WERI-Rb-1 (cell line): Measurements from ENCODE around the gene SERTAD1.

Experiments used
- DNase-seq: peaks from one replicate; pipeline ENCODE4 v3.0.0-alpha.2; 2020
- H3K27ac ChIP-seq: fragments of 250-450 bp; sonication (Bioruptor Pico); 2 replicates; pipeline ENCODE4 v1.5.1; 2020; ENCODE audit warnings: mild to moderate bottlenecking, moderate library complexity
- H3K27me3 ChIP-seq: fragments of 250-450 bp; sonication (Bioruptor Pico); 2 replicates; pipeline ENCODE4 v1.5.1; 2021; ENCODE audit warnings: mild to moderate bottlenecking, low read depth, moderate library complexity; ENCODE audit not compliant: insufficient read depth, severe bottlenecking
- H3K36me3 ChIP-seq: fragments of 250-450 bp; sonication (Bioruptor Pico); 2 replicates; pipeline ENCODE4 v1.5.1; 2020; ENCODE audit warnings: mild to moderate bottlenecking, moderate library complexity
- H3K4me3 ChIP-seq: 2 replicates; pipeline ENCODE4 v1.5.1; 2011; ENCODE audit warnings: low read depth, mild to moderate bottlenecking, control low read depth, low read length
- H3K9me3 ChIP-seq: fragments of 250-450 bp; sonication (Bioruptor Pico); 2 replicates; pipeline ENCODE4 v1.5.1; 2021; ENCODE audit warnings: mild to moderate bottlenecking, moderate library complexity; ENCODE audit not compliant: severe bottlenecking
- TF ChIP-seq, protein P1 (sequence below): IDR thresholded peaks from 2 replicates; pipeline ENCODE4 v1.5.1; 2011; ENCODE audit warnings: low read depth, mild to moderate bottlenecking, control low read depth, inconsistent platforms, low read length

SERTAD1 gene

GRCh38 chr19:40390084-40390742 is 35.6 kb downstream of the SERTAD1 start, which contains the start of gene HIPK4:
Gene HIPK4, minus strand, starts transcription at chr19:40390181. Its CDS starts 279 bp downstream, at chr19:40389902.
- H3K36me3 ChIP-seq: no peaks in the 10 kb centered on the region
- H3K27me3 ChIP-seq: no peaks in the 10 kb centered on the region
- H3K9me3 ChIP-seq: no peaks in the 10 kb centered on the region
- TF ChIP-seq, protein P1, sequence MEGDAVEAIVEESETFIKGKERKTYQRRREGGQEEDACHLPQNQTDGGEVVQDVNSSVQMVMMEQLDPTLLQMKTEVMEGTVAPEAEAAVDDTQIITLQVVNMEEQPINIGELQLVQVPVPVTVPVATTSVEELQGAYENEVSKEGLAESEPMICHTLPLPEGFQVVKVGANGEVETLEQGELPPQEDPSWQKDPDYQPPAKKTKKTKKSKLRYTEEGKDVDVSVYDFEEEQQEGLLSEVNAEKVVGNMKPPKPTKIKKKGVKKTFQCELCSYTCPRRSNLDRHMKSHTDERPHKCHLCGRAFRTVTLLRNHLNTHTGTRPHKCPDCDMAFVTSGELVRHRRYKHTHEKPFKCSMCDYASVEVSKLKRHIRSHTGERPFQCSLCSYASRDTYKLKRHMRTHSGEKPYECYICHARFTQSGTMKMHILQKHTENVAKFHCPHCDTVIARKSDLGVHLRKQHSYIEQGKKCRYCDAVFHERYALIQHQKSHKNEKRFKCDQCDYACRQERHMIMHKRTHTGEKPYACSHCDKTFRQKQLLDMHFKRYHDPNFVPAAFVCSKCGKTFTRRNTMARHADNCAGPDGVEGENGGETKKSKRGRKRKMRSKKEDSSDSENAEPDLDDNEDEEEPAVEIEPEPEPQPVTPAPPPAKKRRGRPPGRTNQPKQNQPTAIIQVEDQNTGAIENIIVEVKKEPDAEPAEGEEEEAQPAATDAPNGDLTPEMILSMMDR: no peak
- DNase-seq: no peak
- no peak within 1 kb of the TSS for H3K4me3 ChIP-seq
- H3K27ac ChIP-seq: no peak within 1 kb of the TSS

GRCh38 chr19:40389404-40390083 is 36.2 kb downstream of the SERTAD1 start:
- no peaks in the 10 kb centered on the region for H3K27me3 ChIP-seq
- H3K9me3 ChIP-seq: no peaks in the 10 kb centered on the region
- no peaks in the 10 kb centered on the region for H3K36me3 ChIP-seq
- no peak for DNase-seq
- no peak overlapping the region for H3K4me3 ChIP-seq
- TF ChIP-seq, protein P1: no peak
- H3K27ac ChIP-seq: no peak overlapping the region

DNA sequence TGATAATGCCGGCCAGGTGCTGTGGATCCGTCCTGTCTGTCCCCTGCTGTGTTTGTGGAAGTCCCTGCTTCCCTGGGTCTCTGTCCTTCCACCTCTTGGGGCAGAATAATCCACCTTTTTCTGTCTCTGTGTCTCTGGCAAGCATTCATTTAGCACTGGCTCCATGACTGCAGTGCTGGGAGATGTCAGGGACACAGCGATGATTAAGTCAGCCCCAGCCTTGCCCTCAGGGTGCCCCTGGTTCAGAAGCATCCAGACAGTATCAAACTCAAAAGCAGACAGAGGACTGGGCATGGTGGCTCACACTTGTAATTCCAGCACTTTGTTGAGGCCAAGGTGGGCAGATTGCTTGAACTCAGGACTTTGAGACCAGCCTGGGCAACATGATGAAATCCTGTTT is 37.3 kb downstream of the SERTAD1 start:
- Histone ChIP-seq H3K36me3 (no peaks in the 10 kb centered on the region), H3K27ac (no peak overlapping the region), H3K4me3 (no peak overlapping the region), H3K9me3 (no peaks in the 10 kb centered on the region), H3K27me3 (no peaks in the 10 kb centered on the region)
- TF ChIP-seq, protein P1: no peak
- no peak for DNase-seq

DNA sequence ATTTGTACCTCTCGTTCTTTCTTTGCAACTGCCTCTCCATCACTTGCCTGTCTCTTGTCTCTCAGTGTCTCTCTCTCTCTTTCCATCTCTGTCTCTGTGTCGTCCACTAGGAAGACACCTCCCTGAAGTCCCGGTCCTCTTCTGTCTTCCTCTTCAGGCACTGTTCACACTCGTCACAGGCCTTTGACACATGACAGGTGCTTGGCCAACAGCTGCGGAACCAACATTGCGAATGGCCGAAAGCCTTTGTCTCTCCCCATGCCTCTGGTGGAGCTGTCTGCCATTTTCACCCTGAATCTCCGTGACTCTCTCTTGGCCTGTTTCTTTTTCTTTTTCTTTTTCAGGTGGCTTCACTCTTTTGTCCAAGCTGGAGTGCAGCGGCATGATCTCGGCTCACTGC is 38.6 kb downstream of the SERTAD1 start:
- Histone ChIP-seq H3K4me3 (no peak overlapping the region), H3K36me3 (no peaks in the 10 kb centered on the region), H3K9me3 (no peaks in the 10 kb centered on the region), H3K27me3 (no peaks in the 10 kb centered on the region), H3K27ac (no peak overlapping the region)
- no peak for DNase-seq
- TF ChIP-seq, protein P1: no peak

- H3K27ac ChIP-seq: no peak overlapping the region
- TF ChIP-seq, protein P1: no peak
- H3K4me3 ChIP-seq: no peak overlapping the region
- H3K27me3 ChIP-seq: no peaks in the 10 kb centered on the region
- no peak for DNase-seq
- no peaks in the 10 kb centered on the region for H3K36me3 ChIP-seq
- no peaks in the 10 kb centered on the region for H3K9me3 ChIP-seq
These were observed 42.0 kb downstream of the SERTAD1 start for GRCh38 chr19:40383668-40384248.
